HL-60/S4 treated with phorbol 12-myristate 13-acetate at 8.2 ng/mL for 4 days and 3 days (cell line): Measurements from ENCODE around the gene RAB26.
"Not testable (repeated sequence)": the region's sequence is repeated elsewhere in the genome, so short reads cannot be mapped to it uniquely, and the experiment has no call there.

ENCODE experiments used
- in situ Hi-C: fragments of 300-500 bp; cut with MboI; formaldehyde crosslinking; loops from 2 replicates; pipeline ENCODE4 v1.15.0; 2022; ENCODE audit warnings: low sequenced_read_pairs

The RAB26 gene, protein sequence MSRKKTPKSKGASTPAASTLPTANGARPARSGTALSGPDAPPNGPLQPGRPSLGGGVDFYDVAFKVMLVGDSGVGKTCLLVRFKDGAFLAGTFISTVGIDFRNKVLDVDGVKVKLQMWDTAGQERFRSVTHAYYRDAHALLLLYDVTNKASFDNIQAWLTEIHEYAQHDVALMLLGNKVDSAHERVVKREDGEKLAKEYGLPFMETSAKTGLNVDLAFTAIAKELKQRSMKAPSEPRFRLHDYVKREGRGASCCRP

GRCh38 chr16:2147981-2148671, at the start of gene RAB26:
Gene RAB26, plus strand, starts transcription at chr16:2148625. Its CDS starts 159 bp downstream, at chr16:2148784.
- in situ Hi-C loops, result loop anchor here (25.0 kb wide), 2 partner anchors 89 to 136 kb away; partner anchors contain the start of genes DNASE1L2, NPW and ZNF598

DNA sequence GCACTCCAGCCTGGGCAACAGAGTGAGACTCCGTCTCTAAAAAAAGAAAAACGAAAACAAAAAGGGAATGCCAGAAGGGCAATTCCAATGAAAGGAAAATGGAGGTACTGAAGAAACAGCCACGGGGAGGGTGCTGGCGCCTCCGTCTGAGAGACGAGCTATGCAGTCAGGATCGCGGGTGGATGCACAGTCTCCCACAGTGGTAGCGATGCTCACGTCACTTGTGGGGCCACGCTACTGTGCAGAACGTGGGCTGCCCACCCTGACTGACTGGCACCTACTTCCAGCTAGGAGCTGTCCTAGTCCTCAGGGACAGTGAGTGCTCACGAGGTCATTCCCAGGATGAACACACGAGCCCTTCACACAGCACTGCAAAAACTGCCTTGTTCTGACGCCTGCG, 46.8 kb upstream of the RAB26 start:
- in situ Hi-C loops, result not testable (repeated sequence)

- in situ Hi-C loops, result no loop called here
Measured at GRCh38 chr16:2102471-2102870, 46.0 kb upstream of the RAB26 start.

DNA sequence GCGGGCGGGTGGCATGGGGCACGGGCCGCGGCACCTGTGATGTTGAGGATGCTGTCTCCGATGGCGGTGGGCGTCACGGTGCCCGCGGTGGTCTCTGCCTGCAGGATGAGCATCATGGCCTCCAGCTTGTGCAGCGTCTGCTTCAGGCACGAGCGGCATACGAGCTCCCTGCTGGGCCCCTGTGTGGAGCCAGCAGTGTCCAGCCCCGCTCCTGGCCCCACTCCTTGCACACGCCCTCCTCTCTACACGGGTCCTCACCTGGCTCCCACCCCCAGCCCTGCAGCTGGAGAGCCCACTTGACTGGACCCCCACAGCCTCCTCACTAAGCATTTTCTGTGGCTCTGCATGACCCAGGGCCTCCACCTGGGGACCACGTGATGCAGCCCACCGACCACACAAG, 44.0 kb upstream of the RAB26 start:
- in situ Hi-C loops, result not testable (repeated sequence)

- in situ Hi-C loops, result not testable (repeated sequence)
Measured at GRCh38 chr16:2105291-2105690, 43.1 kb upstream of the RAB26 start.

DNA sequence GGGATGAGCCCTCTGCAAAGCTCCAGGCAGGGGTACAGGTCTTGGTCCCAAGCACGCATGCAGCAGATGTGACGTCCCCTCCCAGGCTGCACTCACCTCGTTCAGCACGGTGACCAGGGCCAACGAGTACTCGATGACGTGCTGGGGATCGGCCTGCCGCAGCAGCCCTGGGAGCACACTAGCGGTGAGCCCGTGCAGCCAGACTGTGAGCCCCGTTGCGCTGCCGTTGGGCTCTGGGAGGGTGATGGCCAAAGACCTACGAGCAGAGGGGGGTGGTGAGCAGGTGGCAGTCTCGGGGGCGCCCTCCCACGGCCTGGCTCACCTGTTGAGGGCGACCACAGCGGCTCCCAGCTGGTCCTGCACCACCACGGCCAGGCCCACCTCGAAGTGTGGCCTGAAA, 42.7 kb upstream of the RAB26 start:
- in situ Hi-C loops, result not testable (repeated sequence)

DNA sequence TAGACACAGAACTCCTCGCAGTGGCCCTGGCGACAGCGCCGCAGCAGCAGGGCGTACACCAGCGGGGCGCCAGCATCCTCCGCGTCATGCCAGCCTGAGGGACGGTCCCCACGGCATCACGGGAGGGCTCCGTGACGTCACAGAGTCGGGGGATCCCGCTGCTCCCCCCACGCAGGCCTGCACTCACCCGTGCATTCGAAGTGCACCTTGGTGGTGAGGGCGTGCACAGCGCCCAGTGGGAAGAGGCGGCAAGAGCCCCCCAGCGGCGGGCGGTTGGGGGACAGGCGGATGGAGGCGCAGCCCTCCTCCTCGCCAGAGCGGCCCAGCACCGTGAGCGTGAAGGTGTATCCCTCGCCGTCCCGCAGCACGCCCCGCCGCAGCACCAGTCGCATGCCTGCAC, 42.2 kb upstream of the RAB26 start:
- in situ Hi-C loops, result not testable (repeated sequence)

DNA sequence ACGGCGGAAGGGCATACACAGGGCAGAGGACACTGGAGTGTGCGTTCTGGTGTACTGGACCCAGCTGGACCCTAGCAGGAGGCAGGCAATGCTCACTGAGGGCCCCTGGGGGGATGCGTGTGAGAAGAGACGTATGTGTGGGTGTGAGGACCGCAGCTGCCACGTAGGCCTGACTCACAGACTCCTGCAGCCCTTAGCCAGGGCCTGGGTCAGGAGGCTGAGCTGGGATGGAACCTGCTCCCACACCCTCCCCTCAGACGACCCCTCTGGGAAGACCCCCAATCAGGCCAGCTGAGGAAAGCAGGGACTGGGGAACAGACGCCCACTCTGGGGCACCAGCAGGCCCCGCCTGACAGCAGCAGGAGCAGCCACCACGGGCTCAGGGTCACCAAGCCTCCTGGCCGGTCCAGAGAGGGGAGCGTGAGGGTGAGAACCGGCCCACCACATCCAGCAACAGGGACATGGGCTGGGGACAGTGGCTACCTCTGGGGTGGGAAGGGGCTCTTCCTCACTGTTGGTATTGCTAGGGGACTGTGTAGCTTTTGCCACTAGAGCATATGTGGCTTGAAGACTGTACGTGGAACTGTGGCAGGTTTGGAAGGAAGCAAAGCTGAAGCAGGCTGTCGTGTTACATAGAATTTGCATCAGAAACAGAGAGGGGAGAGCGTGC, 41.2 kb upstream of the RAB26 start:
- in situ Hi-C loops, result not testable (repeated sequence)

- in situ Hi-C loops, result not testable (repeated sequence)
Measured at GRCh38 chr16:2107791-2108125, 40.7 kb upstream of the RAB26 start.

GRCh38 chr16:2108446-2109270, 39.8 kb upstream of the RAB26 start:
- in situ Hi-C loops, result not testable (repeated sequence)

GRCh38 chr16:2109271-2109580, 39.2 kb upstream of the RAB26 start:
- in situ Hi-C loops, result not testable (repeated sequence)

- in situ Hi-C loops, result not testable (repeated sequence)
Measured at GRCh38 chr16:2109872-2110271, 38.6 kb upstream of the RAB26 start.

DNA sequence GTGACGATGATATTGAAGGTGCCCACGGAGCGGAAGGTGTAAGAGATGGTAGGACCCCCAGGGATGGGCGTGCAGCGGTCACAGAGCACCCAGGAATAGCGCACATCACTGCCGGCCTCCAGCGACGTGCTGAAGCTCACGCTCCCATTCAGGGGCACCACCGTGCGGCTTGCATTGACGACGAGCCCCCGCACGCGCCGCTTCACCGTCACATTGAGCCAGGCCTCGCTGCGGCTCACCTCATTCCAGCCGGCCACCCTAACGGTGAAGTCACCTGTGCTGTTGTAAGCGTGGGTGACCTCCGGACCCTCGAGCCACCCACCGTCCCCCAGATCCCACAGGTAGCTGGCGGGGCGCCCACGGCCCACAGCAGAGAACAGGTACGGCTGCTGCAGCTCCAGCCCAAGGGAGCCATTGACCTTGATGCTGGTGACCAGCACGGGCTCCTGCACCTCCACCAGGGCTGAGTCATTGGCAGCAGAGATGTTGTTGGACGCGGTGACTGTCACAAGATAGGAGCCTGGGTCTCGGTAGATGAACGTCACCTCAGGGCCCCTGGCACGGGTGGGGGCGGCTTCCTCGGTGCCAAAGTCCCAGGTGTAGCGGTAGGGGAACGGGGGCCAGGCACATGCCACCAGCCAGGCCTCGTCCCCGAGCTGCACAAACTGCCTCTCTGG, 38.0 kb upstream of the RAB26 start:
- in situ Hi-C loops, result not testable (repeated sequence)

DNA sequence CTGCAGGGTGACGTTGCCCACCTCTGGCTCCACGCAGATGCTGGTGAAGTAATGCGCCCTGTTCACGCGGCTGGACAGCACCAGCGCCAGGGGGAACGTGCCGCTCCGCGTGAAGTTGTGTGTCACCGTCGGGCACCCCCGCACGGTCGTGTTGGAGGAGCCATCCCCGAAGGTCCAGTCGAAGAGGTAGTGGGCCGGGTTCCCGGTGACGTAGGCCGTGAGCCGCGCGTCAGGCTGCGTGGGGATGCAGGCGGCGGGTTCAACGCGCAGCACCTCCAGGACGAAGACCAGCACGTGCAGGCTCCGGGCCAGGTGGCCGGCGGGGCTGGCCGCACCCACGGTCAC, 37.4 kb upstream of the RAB26 start:
- in situ Hi-C loops, result not testable (repeated sequence)

DNA sequence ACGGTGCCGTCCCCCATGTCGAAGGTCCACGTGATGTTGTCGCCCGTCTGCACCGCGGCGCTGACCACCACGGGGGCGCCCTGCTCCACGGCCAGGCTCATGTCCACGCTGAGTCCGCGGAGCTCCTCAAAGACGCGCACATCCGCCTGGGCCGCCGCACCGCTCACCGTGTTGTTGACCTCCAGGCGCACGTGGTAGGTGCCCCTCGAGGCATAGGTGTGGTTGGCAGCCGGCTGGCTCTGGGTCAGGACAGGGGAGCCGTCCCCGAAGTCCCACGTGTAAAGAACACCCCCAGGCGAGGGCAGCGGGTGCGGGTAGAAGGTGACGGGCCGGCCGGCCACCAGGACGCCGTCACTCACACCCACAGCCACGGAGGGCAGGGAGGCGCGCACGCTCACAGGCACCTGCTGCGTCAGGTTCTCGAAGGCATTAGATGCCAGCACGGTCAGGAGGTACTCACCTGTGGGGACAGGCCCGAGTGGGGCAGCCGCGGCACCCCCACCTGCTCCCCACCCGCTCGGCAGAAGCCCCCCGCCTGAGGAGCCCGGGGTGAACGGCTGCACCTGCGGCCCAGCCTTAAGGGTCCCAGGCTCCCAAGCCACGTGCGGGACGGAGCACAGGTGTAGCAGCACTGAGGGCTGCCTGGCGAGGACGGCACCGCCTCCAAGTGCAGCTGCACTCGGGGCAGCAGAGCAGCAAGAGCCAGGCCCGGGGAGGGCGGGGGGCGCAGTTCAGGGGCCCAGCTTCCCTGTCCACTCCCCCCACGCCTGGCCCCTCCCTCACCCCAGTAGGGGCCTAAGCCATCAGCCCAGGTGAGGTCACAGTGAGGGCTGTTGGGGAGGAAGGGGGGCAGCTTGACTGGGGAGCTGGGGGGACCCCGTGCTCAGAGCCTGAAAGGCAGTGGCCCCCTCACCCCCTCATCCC, 36.8 kb upstream of the RAB26 start:
- in situ Hi-C loops, result not testable (repeated sequence)

DNA sequence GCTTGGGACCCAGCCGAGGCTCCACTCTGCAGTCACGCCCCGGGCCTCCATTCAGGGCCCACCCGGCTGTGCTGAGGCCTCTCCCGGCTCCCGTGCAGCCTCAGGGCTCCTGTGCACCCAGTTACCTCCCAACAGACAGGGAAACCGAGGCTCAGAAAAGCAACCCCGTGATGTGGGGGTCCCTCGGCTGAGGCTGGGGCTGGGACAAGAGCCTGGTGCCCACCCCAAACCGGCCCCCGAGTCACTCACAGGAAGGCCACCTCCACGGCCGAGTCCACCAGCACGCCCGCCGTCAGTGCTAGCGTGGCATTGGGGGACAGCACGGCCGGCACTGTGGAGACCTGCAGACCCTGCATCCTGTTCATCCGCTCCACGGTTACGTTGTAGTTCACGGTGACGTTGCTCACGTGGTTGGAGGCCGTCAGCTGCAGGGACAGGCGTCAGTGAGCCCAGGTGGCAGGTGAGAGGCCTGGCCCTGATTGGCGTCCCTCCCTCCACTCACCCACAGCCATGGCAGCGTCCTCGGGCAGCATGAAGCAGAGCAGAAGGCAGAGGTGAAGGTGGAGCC, 35.8 kb upstream of the RAB26 start:
- in situ Hi-C loops, result not testable (repeated sequence)

- in situ Hi-C loops, result not testable (repeated sequence)
Measured at GRCh38 chr16:2114225-2114624, 34.2 kb upstream of the RAB26 start.

DNA sequence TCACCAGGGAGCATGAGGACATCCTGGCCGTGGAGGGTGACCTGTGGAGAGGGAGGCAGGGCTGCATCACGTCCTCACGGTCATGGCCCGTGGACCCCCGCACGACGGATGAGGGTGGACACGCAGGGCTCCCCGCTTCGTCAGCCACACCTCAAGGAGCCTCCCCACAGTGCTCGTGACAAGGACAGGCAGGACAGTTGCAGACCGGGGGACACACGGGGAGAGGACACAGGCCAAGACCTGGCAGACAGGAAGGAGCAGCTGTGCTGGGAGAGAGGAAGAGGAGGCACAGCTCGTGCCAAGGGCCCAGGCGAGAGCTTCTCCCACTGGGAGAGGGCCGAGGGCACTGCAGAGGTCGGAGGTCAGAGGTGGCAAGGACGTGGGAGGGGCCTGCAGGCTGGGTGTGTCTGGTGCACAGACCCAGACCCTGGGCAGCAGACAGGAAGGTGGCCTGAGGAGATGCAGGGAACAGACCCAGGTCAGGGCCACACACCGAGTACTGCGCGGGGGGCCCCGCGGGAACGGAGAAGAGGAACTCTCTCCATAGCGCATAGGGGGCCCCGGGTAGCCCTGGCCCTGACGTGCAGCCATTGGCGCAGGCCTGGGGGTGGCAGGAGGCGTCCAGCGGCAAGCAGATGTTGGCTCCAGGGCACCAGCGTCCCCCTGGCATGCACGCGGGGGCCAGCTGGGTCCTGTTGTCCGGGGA, 33.4 kb upstream of the RAB26 start:
- in situ Hi-C loops, result not testable (repeated sequence)

DNA sequence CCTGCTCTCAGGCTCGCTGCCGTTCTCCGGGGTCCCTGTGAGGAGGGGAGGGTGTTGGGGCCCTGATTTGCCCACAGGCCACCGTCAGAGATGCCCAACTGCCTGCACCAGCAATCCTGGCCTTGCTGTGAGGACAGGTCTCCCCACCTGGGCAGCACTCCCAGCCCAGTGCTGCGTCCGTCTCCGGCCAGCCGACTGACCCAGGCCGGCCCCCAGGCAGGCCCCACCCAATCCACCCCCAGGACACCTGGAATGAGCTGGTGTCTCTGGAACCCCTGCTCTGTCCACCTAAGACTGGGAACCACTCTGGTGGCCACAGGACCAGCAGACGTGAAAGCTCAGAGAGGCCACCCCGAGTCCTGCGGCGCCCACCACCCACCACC, 32.8 kb upstream of the RAB26 start:
- in situ Hi-C loops, result no loop called here
